RWPE1 (cell line): ENCODE data around the gene OMP.
"Not testable (repeated sequence)": the region's sequence is repeated elsewhere in the genome, so short reads cannot be mapped to it uniquely, and the experiment has no call there.

ENCODE experiments used
- CTCF ChIA-PET: fragments of 350-600 bp; sonication (Branson Sonifier 250); formaldehyde crosslinking; extraction: SDS; loops from one replicate; lab custom pipeline; 2021; lab: Yijun Ruan, JAX
- POLR2A ChIA-PET: fragments of 400-600 bp; formaldehyde crosslinking; extraction: SDS; loops from one replicate; lab custom pipeline; 2020; ENCODE audit warnings: antibody characterized with exemption; ENCODE audit not compliant: low non-redundant PET; lab: Yijun Ruan, JAX
- DNase-seq: peaks from one replicate; pipeline ENCODE4 v3.0.0; 2012; ENCODE audit warnings: low spot score
- H3K27ac ChIP-seq: fragments of 450-650 bp; 2 replicates; pipeline ENCODE4 v1.5.1; 2017
- CTCF ChIP-seq: fragments of 450-650 bp; conservative IDR thresholded peaks from 2 replicates; pipeline ENCODE4 v1.5.1; 2017; ENCODE audit warnings: low read depth, mild to moderate bottlenecking

Gene OMP

GRCh38 chr11:77093056-77093891, 9.4 kb upstream of the OMP start:
- no peak for TF ChIP-seq CTCF
- ChIA-PET POLR2A (no interaction called here), CTCF (interaction anchor here (0.6 to 2.7 kb wide), 4 partner anchors 45 to 375 kb away, joined by 4 to 22 read pairs (median 6); no protein-coding TSS in a partner anchor)
- DNase-seq = no peak
- H3K27ac ChIP-seq = no peak overlapping the region

DNA sequence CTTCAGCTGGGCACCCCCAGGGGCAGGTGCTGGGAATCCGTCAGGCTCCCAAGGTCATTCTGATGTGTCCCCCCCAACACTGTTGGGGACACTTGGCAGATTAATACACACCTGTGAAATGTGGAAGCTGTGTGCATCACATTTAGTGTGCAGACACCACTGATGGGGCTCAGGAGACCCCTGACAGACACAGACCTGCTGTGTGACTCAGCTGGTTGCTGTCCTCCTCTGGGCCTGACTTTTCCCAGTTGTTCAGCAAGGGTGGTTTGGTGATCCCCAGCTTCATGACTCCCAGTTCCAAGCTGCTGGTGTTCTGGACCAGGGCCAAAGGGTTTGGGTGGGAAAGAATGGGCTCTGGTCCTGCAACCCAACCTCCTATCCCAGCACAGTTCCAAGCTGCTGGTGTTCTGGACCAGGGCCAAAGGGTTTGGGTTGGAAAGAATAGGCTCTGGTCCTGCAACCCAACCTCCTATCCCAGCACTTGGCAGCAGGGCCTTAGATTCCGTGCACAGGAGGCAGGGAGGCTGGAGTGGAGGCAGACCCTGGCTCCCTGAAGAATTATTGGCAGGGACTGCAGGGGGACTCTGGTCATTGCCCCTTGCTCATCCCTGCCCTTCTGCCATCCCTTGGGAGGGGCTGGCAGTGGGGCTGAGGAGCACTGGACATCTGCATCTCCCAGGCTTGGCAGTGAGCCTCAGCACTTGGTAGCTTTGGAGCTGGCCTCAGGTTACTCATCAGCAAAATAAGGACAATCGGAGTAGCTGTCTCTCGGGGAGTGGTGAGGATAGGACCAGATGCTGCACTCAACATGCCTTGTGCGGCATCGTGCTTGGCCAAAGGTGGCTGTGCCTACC, 8.4 kb upstream of the OMP start:
- no peak for TF ChIP-seq CTCF
- POLR2A ChIA-PET = no interaction called here
- H3K27ac ChIP-seq = no peak overlapping the region
- DNase-seq = no peak
- CTCF ChIA-PET = interaction anchor here (0.6 to 1.9 kb wide), 6 partner anchors 28 to 374 kb away, joined by 3 to 6 read pairs (median 6); partner anchors contain the start of gene CAPN5

GRCh38 chr11:77094841-77095365, 7.7 kb upstream of the OMP start:
- ChIA-PET CTCF (interaction anchor here (0.8 to 1.9 kb wide), 4 partner anchors 28 to 47 kb away, joined by 3 to 6 read pairs (median 6); partner anchors contain the start of gene CAPN5), POLR2A (no interaction called here)
- no peak for DNase-seq
- TF ChIP-seq CTCF = no peak
- no peak overlapping the region for H3K27ac ChIP-seq

GRCh38 chr11:77095551-77096490, 6.8 kb upstream of the OMP start:
- H3K27ac ChIP-seq = no peak overlapping the region
- CTCF ChIA-PET = interaction anchor here (0.6 to 1.8 kb wide), 5 partner anchors 29 to 940 kb away, joined by 3 to 6 read pairs (median 5); partner anchors contain the start of gene CAPN5
- no peak for TF ChIP-seq CTCF
- no peak for DNase-seq
- POLR2A ChIA-PET = no interaction called here

- ChIA-PET CTCF (interaction anchor here (0.6 to 0.7 kb wide), 2 partner anchors 50 to 939 kb away, joined by 4 to 5 read pairs; no protein-coding TSS in a partner anchor), POLR2A (no interaction called here)
- TF ChIP-seq CTCF = no peak
- no peak for DNase-seq
- H3K27ac ChIP-seq = no peak overlapping the region
Measured at GRCh38 chr11:77096591-77097019, 6.0 kb upstream of the OMP start.

DNA sequence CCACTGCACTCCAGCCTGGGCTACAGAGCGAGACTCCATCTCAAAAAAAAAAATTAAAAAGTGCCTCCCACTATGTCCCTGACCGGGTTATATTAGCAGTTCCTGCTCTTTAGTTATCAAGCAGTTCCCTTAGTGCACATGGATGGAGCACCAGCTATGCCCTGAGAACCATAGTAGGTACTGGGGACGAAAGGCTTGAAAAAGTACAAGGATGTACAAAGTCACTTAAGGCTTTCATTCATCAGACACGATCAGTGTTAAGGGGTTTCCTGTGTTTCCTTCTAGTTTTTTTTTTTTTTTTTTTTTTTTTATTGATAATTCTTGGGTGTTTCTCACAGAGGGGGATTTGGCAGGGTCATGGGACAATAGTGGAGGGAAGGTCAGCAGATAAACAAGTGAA, 5.5 kb upstream of the OMP start:
- POLR2A ChIA-PET, DNase-seq, CTCF ChIA-PET, H3K27ac ChIP-seq: not testable (repeated sequence)
